H1 (cell line): Measurements from ENCODE around the gene GSTA3.

Experiments used
- CBX5 ChIP-seq: fragments of 300-800, 300-1000 bp; sonication (generic); IDR thresholded peaks from 2 replicates; pipeline ENCODE4 v1.7.1; 2016; ENCODE audit warnings: antibody characterized with exemption, low read length, low read depth
- CTCF ChIP-seq, 3 experiments: IDR thresholded peaks; 1 replicate in 2 of 3; 2 replicates in 1 of 3; pipeline versions ENCODE4 v1.5.1 to v1.6.1; 2011; ENCODE audit warnings: low read length in 3 of 3, mild to moderate bottlenecking in 3 of 3, inconsistent platforms in 2 of 3, low read depth in 1 of 3, moderate library complexity in 1 of 3; ENCODE audit not compliant: insufficient read depth in 1 of 3; ENCODE audit errors: control extremely low read depth in 1 of 3
- EGR1 ChIP-seq: IDR thresholded peaks from 2 replicates; pipeline ENCODE4 v1.6.1; 2011; ENCODE audit warnings: low read depth, low read length, borderline replicate concordance
- EP300 ChIP-seq, 2 experiments: IDR thresholded peaks; 1 replicate in 1 of 2; 2 replicates in 1 of 2; pipeline ENCODE4 v1.6.1; 2011 to 2012; ENCODE audit warnings: low read depth in 2 of 2, low read length in 2 of 2, mild to moderate bottlenecking in 2 of 2, borderline replicate concordance in 1 of 2, inconsistent platforms in 1 of 2, moderate library complexity in 1 of 2
- MAX ChIP-seq: IDR thresholded peaks from 2 replicates; pipeline ENCODE4 v1.6.1; 2012; ENCODE audit warnings: inconsistent platforms
- POLR2A ChIP-seq, 2 experiments: IDR thresholded peaks; 1 replicate in 1 of 2; 2 replicates in 1 of 2; pipeline ENCODE4 v1.6.1; 2011; ENCODE audit warnings: low read depth in 2 of 2, low read length in 2 of 2, mild to moderate bottlenecking in 2 of 2; ENCODE audit errors: control extremely low read depth in 1 of 2
- TAF1 ChIP-seq: IDR thresholded peaks from 2 replicates; pipeline ENCODE4 v1.6.1; 2011; ENCODE audit warnings: mild to moderate bottlenecking, low read depth, low read length
- TEAD4 ChIP-seq: IDR thresholded peaks from 2 replicates; pipeline ENCODE4 v1.6.1; 2012; ENCODE audit warnings: low read depth, low read length, inconsistent platforms, mixed read lengths
- ZNF274 ChIP-seq: IDR thresholded peaks from 2 replicates; pipeline ENCODE4 v1.7.0; 2012; ENCODE audit warnings: low read length, borderline replicate concordance; ENCODE audit errors: extremely low read depth

GRCh38 chr6:52927451-52927850 lies 18.0 kb upstream of the GSTA3 start:
- TF ChIP-seq POLR2A (IDR thresholded peaks at IDR 0.05; ENCODE audit: control extremely low read depth in 1 of 2, low read depth in 2 of 2, low read length in 2 of 2): no peak
- no peak for TF ChIP-seq CTCF (IDR thresholded peaks at IDR 0.05; ENCODE audit: control extremely low read depth in 1 of 3, insufficient read depth in 1 of 3, low read depth in 1 of 3, low read length in 3 of 3)
- TF ChIP-seq ZNF274: no peak
- TF ChIP-seq CBX5: no peak
- no peak for TF ChIP-seq EP300 (IDR thresholded peaks at IDR 0.05; ENCODE audit: borderline replicate concordance in 1 of 2, low read depth in 2 of 2, low read length in 2 of 2)
- no peak for TF ChIP-seq TEAD4
- no peak for TF ChIP-seq MAX
- no peak for TF ChIP-seq TAF1
- TF ChIP-seq EGR1: no peak
